HG03520 (cell line): ENCODE results near the gene CDH5.

Source experiments
- ATAC-seq: cut with Tn5 transposase; IDR thresholded peaks from one replicate; pipeline ENCODE4 v1.9.1; 2021; ENCODE audit warnings: mild to moderate bottlenecking, moderate library complexity; ENCODE audit not compliant: unreplicated experiment

Gene CDH5

GRCh38 chr16:66354034-66354909 is 12.2 kb upstream of the CDH5 start:
- ATAC-seq: no peak

GRCh38 chr16:66355526-66355925 is 11.0 kb upstream of the CDH5 start:
- ATAC-seq: no peak

GRCh38 chr16:66357523-66357928 is 9.0 kb upstream of the CDH5 start:
- no peak for ATAC-seq

- ATAC-seq: no peak
Observed at GRCh38 chr16:66358231-66358630, 8.3 kb upstream of the CDH5 start.

- no peak for ATAC-seq
Observed at GRCh38 chr16:66359012-66359411, 7.5 kb upstream of the CDH5 start.

DNA sequence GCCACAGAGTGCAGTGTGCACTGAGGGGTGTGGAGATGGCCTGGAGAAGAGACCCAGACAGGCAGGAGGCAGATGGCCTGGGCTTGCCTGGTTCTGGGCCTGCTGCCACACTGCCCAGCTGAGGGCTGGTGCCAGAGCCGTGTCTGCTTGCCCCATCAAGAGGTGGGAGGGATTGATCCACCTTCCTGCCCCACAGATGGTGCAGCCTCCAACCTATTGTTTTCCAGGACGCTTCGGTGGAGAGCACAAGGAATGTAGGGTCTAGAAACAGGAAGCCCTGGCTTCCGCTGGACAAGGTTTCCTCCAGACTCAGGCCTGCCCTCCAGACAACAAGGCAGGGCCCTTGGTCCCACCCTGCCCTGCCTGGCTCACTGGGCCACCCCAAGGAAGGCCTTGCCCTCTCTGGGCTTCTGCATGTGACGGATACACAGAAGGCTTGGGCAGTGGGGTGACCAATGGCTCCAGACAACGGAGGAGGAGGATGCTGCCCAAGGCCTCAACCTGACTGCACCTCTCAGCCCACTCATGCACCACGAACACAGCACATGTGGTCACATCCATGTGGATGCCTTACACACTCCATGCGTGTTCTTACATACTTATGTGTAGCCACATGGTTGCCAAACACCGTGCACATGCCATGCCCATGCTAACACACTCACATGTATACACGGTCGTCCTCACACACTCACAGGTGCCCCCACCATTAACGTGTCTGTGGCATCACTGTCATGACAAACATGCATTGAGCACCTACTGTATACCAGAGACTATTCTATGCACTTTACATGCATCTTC is 6.5 kb upstream of the CDH5 start:
- no peak for ATAC-seq

DNA sequence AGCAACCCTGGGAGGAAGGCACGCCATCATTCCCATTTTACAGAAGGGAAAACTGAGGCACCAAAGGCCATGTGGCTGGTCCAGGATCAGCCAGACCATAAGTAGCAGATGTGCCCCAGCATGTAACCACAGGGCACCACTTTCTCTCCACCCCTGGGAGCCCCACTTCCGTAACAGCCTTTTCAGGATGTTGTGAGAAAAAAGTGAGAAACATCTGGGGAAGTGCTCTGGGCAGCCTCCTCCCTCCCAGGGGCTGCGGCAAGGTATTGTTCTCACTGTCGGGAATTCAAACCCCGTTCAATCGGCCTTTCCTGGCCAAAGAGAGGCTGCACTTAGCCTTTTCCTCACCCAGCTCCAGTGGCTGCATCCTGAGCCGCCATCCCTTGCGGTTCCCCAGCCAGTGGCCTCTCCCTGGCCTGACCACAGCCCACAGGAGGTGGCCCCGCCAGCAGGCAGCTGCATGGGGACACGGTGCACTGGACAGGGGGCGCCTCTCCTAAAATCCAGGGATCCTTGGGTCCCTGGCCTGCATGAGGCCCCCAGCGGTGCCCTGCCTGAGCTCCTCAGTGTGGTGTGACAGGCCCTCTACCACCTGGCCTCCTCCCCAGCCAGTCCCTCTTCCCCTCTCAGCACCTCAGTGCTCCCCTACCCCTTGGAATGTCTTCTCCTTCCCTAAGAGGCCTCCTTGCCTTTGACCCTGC is 5.7 kb upstream of the CDH5 start:
- ATAC-seq: no peak

DNA sequence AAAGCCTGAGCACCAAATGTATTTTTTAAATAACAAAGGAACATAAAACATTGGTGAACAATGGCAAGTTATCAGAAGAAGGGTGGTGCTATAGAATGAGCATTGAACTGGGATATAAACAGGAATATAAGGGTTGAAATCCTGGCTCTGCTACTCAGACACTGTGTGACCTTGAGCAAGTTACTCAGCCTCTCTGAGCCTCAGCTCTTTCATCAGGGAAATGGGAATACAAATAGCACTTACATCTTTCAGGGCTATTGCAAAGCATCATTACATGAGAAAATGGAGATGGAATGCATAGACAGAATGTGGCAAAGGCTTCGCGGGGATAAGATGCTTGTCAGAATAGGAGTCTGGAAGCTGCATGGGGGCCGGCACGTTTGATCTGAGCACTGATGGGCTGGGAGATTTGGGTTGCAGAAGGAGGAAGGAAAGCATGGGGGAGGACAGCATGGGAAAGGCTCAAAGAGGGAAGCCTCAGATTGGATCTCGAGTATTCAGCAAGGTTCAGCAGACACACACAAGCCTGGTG is 4.8 kb upstream of the CDH5 start:
- ATAC-seq: no peak

- ATAC-seq: no peak
Observed at GRCh38 chr16:66363211-66363777, 3.2 kb upstream of the CDH5 start.

DNA sequence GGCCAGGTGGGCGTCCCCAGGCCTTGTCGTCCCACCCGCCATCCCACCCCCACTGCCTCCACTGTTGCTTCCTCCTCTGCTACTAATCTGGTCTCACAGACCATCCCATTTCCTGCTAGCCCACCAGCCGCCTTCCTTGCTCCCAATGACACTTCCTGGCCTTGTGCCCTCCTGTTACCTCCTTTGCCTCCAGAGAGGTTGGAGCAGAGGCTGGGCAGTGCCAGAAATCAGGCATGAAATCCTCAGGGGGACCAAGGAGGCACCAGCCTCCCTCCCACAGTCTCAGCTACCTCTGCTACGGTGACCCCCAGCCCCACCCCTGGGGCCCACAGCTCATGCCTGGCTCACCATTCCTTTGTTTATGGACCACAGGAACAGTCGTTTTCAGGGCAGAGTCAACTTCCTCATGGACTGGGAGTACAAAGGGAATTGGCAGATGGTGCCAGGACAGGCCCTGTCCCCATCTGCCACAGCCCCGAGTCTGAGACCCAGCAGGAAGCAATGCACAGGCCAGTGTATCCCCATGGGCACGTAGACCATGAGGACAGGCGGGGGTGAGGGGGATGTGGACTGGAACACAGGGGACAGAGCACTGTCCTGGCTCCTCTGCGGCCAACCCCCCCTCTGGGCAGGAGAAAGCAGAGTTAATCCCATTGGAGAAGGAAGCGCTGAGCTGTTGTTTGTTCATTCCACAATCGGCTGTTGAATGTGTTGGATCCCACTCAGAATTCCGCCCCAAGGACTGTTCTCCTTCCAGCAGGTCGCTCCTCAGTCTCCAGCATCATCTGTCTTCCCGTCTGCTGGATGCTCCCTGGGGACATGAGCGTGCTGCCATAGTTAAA is 2.2 kb upstream of the CDH5 start:
- ATAC-seq: no peak

DNA sequence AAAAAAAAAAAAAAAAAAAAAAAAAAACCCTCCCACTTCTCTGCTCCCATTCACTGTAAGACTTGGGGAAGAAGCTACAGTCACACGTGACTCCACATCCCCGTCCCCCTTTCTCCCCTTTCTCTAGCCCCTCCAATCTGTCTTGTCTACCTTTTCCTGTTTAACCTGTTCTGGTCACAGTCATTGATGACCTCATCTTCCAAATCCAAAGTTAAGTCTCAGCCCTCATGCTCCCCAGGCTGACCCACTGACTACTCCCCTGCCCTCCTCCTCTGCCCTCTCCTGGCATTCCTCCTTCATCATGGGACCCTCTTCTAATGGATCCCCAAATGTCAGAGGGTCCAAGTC is 1.6 kb upstream of the CDH5 start:
- ATAC-seq: no peak

- no peak for ATAC-seq
Observed at GRCh38 chr16:66365651-66366050, 840 bp upstream of the CDH5 start.

DNA sequence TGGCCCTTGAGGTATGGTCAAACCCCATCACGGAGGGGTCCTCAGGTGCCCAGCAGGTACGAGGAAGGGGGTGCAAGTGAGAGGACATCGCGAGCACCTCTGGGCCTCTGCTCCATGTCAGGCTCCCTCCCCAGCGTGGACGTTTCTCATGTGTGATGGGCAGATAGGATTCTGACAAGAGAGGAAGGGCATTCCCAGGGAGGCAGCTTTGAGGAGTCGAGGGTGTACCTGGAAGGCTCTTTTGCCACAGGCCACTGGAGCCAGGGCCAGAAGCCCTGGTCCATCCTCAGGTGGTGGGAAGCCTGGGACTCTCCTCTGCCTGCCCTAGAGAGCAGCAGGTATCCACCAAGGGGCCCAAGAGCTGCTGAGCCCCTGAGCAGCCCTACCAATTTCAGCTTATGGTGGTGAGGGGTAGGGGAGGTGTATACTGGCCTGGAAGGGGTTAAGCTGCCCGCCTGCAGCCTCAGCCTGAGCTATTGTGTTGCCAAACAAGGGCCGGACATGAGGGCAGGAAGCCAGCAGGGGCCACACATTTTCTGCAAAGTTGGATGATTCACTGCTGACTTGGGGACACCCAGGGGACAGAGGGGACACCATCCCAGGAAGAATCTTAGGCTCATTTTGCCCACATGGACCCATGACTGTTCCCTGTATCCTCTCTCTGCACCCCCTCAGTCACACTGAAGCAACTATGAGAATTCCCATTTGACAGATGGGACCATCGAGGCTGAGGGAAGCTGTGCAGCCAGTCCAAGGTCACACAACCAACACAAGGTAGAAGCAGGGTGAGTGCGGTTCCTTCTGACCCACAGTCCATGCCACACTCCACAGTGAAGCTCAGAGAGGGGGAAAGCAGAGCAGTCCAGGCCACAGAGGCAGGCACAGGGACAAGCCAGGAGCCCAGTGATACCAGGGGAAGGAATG is 1.7 kb downstream of the CDH5 start:
- no peak for ATAC-seq

GRCh38 chr16:66369055-66369592 is 2.6 kb downstream of the CDH5 start:
- ATAC-seq: no peak

GRCh38 chr16:66370786-66371684 is 4.5 kb downstream of the CDH5 start:
- ATAC-seq: no peak

DNA sequence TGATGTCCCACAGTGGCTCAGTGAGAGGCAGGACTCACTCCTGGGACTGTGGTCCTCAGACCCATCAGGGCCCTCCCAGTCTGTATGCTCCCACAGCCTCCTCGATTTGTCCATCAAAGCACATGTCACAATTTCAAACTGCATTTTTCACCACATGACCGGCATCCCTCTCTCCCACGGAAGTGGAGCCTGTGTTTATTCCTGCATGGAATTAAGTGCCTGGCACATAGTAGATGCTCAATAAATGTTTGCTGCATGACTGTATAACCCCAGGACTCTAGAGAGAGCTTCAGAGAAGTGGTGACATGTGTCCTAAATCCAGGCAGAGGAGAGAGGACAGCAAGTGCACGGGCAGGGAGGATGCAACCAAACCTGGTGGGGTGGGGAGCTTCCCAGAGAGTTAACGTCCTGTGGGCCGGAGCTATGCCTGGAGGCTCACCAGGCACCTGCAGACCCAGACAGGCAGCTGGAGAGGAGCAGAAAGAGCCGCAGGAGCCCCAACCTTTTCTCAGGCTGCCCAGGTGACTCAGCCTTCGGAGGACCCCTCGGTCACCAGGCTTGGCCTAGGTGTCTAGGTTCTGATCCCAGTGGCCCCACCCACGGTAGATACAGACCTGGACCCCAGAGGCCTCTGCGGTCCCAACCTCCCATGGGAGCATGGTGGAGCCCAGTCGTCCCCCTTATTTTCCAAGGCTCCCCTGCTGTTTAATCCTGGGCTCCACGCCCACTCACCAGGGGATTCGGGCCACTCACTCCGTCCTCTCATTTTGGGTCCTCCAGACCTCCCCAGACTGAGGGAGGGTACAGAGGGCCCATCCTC is 5.8 kb downstream of the CDH5 start:
- no peak for ATAC-seq

GRCh38 chr16:66372898-66373155 is 6.3 kb downstream of the CDH5 start:
- ATAC-seq: no peak
